T-helper 2 cell (primary cell): Measurements from ENCODE around the gene TFDP1.
"Not testable (repeated sequence)": the region's sequence is repeated elsewhere in the genome, so short reads cannot be mapped to it uniquely, and the experiment has no call there.

Experiments used
- DNase-seq, 5 experiments: peaks; one replicate each; pipeline versions ENCODE4 v3.0.0 to v3.0.0-alpha.2; 2012 to 2022

Gene TFDP1

GRCh38 chr13:113550453-113550852, 34.1 kb upstream of the TFDP1 start:
- no peak for DNase-seq

DNA sequence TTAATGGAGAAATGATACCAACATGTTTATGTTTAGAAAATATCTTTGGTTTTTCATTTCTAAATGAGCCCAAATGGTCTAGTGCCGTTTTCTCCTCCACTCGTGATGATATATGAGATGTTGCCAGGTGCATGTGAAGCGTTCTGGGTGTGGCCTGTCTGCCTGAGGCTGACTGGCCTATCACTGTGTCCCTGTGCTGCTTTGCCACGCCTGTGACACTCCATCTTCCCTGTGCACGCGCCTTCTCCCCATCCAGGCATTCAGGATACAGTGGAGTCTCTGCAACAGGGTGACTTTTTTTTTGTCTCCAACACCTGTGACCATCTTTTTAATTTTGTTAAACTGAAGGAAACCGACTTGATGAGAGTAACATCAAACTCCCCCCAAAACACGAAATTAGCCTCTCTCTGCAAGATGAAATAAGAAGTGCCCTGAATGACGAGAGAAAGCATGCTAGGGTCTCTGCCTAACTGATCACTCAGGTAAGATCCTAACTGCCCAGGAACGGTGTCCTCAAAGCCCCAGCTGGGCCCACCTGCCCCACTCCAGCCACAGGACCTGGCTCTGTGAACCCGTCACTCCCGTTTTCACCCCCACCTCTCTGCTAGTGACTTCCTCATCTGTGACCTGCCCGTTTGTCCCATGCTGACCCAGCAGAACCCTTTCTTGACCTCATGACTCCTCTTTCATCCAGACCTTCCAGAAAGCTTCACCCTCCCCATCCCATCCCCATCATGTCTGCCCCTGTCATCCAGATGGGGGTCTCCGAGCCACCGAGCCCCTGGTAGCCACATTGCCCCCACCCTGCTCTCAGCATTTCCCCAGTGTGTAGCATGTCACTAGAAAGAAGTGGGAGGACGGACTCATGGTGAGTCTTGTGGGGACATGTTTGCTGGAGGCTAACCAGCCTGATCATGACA, 33.2 kb upstream of the TFDP1 start:
- no peak for DNase-seq

DNA sequence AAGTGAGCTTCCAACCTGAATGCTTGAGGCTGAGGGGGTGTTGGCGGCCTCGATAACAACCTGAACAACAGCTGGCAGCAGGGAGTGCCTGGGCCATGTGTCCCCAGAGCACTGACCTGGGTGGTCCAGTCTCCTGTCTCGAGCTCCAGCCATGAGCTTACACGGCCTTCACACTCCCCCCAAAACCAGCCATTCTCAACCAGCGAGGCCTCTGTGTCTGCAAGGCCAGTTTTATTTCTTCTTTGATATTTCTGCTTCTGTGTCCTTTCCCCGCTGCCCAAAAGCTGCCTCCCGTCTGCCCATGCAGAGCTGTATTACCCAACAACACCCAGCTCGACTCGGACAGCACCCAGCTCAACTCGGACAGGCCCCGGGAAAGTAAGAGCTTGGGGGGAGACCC, 32.5 kb upstream of the TFDP1 start:
- DNase-seq: no peak

- no peak for DNase-seq
Measured at GRCh38 chr13:113552786-113553434, 31.6 kb upstream of the TFDP1 start.

- DNase-seq: no peak
Measured at GRCh38 chr13:113553511-113554332, 30.8 kb upstream of the TFDP1 start.

GRCh38 chr13:113554333-113554700, 30.2 kb upstream of the TFDP1 start:
- no peak for DNase-seq

DNA sequence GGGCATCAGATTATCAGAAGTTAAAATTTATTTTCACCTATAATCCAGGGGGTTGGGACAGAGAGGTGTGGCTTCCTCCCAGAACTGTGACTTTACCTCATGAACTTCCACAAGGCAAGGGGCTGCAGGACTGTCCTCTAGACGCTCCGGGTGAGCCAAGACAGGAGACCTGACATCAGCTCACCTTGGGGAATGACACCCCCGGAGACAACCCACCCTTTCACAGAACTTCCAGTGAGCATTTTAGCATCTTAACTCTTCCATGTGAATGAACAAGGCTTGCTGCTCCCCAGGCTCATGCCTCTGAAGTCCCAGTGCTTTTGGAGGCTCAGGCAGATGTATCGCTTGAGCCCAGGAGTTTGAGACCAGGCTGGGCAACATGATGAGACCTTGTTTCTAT, 29.4 kb upstream of the TFDP1 start:
- no peak for DNase-seq

GRCh38 chr13:113557013-113557412, 27.5 kb upstream of the TFDP1 start:
- no peak for DNase-seq

- no peak for DNase-seq
Measured at GRCh38 chr13:113558461-113558860, 26.1 kb upstream of the TFDP1 start.

DNA sequence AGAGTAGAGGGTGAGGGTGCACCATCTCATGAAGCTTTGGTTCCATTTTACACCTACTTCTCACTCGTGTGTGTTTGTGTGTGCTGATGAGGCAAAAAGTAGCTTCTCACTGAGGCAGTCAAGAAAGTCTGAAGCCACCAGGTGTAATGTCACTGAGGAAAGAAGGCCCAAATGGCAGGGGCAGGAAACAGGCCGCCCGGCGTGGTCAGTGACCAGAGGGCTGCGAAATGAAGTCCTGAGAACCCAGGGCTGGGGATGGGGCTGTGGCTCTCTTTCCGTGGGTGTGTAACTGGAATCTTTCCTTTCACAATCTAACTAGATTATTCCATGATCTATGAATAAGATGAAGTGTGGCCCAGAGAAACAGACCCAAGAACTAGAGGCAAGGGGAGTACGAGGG, 25.5 kb upstream of the TFDP1 start:
- DNase-seq: no peak

DNA sequence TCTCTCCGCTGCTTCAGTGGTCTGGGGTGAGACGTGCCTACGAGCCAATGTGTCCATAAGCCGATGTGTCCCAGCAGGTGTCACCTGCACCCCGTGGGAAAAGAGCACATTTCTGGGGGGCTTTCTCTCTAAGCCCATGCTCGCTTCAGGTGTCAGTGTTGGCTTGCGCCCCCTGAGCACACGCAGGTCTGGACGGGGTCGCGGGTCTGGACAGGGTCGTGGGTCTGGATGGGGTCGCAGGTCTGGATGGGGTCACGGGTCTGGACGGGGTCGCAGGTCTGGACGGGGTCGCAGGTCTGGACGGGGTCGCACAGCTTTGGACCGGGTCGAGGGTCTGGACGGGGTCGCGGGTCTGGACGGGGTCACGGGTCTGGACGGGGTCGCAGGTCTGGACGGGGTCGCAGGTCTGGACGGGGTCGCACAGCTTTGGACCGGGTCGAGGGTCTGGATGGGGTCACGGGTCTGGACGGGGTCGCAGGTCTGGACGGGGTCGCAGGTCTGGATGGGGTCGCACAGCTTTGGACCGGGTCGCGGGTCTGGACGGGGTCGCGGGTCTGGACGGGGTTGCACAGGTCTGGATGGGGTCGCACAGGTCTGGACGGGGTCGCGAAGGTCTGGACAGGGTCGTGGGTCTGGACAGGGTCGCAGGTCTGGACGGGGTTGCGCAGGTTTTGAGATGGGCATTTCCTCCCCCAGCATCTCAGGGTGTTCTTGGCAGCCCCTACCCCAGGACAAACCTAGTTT, 24.5 kb upstream of the TFDP1 start:
- no peak for DNase-seq

DNA sequence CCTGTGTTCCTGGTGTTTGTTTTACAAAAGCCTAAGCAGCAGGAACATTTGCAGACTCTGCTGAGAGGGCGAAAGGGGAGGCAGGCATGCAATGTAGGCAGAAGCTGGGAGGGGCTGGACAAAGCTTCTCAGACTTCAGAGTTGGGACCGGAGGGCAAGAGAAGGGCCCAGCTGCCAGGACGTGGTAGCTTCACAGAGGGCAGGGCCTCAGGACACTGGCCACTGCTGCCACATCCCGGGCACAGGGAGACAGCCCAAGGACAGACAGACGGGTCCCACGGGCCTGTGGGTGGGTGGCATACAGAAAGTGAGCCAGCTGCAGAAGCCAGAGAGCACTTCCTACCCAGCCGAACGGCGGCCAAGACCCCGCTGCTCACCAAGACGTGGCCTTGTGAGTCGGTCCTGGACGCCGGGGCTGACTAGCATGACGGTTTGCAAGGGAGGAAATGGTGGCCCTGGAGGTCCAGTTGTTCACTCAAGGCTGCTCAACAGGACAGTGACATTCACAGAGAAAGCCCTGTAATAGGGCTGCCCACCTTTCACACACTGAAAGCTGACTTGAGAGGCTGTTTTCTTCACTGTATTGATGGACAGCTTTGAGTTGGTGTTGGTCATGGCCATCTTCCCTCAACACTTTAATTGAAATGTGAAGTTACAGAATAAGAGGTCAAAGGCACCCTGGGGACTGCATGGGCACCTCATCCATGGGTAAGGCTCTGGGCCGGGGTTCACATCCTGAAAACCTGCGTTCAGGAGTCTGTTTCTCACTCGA, 23.7 kb upstream of the TFDP1 start:
- no peak for DNase-seq

DNA sequence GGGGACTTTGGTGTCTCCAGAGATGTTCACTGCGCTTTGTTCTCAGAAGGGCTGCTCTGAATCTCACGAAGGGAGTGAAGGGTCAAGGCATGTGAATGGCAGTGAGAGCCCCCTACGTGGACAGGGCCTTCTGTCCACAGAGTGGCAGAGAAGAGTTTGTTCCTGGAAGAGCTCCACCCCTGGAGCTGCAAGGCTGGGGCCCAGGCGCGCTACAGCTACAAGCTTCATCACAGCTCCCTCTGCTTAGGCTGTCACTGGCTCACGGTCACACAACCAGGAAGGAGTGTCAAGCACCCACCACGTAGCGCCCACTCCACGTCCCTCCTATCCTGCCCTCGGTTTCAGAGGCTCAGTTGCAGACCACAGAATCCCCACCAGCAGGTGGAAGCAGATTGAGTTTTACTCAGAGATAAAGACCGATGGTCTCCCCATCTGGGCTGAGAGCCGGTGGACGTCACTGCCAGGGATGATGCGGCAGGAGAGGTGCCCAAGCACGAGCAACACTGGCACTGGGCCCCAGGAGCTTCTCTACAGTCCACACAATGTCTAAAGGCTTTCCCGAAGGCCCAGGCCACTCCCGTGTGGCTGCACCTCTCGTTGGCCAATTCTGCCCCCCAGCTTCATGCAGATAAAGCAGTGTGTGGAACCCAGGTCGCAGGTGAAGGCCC, 23.0 kb upstream of the TFDP1 start:
- no peak for DNase-seq

DNA sequence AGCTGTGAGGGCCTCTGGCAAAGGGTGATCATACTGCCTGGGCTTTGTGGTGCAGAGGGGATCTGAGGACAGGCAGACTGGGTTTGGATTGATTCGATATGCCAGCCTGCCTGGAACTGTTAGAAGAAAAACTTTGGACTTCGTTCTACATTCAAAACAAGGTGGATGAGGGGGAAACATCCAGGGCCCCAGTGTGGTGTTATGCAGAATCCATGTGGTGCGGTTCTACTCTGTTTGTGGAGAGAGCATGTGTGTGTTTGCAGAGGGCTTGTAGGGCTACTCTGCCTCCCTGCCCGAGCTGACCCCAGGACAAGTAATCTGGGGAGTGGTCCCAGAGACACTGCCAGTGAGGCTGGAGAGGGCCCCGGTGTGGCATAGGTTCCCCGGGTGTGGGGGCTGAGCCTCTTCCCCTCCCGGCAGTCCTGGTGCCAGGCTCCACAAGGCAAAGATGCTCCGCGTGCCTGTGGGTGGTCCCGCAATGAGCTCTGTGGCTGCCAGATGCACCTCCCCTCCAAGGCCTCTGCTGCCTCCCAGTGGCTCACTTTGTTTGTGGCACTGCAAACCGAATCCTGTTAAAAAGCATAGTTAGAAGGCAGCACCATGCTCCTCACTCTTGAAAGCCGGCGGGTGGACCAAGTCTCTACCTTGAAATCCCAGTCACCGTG, 22.3 kb upstream of the TFDP1 start:
- peak in 1 of 5 experiments; percentile 39 for DNase-seq

DNA sequence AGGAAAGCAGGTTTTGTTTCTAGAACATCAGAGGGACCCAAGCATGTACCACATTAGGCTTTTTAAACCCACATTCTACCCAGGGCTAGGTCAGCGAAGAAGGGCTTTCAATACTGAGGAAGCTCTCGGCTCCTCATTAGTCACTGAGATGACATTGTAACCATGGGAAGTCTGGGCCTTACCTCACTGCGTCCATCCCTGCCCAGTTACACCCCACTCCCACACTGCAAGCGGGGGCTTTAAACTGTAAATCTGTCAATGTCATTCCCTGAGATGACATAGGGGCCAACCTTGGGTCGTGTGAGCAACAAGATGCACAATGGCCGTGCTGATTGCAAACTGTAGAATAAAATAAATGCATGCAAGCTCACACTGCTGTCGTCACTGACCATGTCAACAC, 21.7 kb upstream of the TFDP1 start:
- DNase-seq: no peak

GRCh38 chr13:113563511-113563910, 21.0 kb upstream of the TFDP1 start:
- not testable (repeated sequence) for DNase-seq

- no peak for DNase-seq
Measured at GRCh38 chr13:113564331-113565023, 20.1 kb upstream of the TFDP1 start.

DNA sequence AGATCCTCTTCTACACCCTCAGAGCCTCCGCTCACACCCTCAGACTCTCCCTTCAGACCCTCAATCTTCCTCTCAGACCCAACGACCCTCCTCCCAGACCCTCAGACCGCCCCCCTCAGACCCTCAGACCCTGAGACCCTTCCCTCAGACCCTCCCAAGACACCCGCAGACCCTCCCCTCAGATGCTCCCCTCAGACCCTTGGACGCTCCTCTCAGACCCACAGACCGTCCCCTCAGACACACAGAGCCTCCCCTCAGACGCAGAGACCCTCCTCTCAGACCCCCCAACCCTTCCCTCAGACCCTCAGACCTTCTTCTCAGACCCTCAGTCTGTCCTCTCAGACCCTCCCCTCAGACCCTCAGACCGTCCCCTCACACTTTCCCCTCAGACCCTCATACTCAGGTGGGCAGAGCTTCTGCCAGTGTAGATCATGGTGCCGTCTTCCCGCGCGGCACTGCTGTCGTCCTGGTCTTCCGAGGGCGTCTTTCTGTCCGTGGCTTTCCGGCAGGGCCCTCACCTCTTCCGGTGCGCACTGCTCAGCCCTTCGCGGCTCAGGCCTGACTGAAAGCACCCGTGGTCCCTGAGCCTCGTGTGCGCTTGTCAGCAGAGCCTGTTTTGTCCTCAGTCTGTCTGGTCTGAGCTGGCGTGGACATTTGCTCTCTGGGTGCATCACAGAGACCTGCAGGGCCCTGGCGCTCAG, 18.9 kb upstream of the TFDP1 start:
- DNase-seq: no peak

- no peak for DNase-seq
Measured at GRCh38 chr13:113566227-113566561, 18.4 kb upstream of the TFDP1 start.

GRCh38 chr13:113567681-113568080, 16.9 kb upstream of the TFDP1 start:
- no peak for DNase-seq
